ENCODE data around the gene NTNG1. TPM values are rescaled to one million over a fixed set of nuclear protein-coding genes. Genes with fewer than 3 reads are reported as not detected.
A peak's percentile ranks its signal among the peaks of the same experiment; 100 is the strongest.

The NTNG1 gene
- total RNA-seq, 1 donor from 2014 or later = 1.1 TPM

DNA sequence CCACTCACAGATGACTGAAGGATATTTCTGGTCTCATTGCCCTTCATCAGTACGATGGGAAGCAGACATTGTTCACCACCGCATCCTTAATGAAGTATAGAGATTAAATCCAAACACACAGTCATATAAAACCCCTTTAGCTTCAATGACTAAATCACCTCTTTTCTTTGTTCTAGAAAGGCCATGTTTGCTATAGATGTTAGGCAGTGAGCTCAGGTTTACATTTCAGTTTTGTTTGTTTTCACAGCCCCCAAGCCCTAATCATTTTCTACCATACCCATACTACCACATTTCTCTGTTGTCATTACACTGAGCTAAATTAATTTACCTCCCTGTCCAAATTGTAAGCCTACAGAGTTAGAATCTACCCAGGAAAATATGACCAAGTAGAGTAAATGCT is 385.1 kb downstream of the NTNG1 start:
- TF ChIP-seq, protein P1, sequence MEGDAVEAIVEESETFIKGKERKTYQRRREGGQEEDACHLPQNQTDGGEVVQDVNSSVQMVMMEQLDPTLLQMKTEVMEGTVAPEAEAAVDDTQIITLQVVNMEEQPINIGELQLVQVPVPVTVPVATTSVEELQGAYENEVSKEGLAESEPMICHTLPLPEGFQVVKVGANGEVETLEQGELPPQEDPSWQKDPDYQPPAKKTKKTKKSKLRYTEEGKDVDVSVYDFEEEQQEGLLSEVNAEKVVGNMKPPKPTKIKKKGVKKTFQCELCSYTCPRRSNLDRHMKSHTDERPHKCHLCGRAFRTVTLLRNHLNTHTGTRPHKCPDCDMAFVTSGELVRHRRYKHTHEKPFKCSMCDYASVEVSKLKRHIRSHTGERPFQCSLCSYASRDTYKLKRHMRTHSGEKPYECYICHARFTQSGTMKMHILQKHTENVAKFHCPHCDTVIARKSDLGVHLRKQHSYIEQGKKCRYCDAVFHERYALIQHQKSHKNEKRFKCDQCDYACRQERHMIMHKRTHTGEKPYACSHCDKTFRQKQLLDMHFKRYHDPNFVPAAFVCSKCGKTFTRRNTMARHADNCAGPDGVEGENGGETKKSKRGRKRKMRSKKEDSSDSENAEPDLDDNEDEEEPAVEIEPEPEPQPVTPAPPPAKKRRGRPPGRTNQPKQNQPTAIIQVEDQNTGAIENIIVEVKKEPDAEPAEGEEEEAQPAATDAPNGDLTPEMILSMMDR (IDR thresholded peaks at IDR 0.05; ENCODE audit: unreplicated experiment) = no peak
- peaks cover 6% of the 10 kb centered on the region for H3K27me3 Mint-ChIP-seq
- no peaks in the 10 kb centered on the region for H3K9me3 Mint-ChIP-seq (ENCODE audit: low read depth)
- no peak for DNase-seq (ENCODE audit: low spot score, unreplicated experiment)
- peak overlapping the region; percentile 31 for H3K27ac Mint-ChIP-seq
- H3K4me3 Mint-ChIP-seq (ENCODE audit: low read depth) = no peak overlapping the region
- H3K4me1 Mint-ChIP-seq (ENCODE audit: low read depth) = peaks cover 35% of the 10 kb centered on the region
- H3K36me3 Mint-ChIP-seq (ENCODE audit: insufficient read depth) = no peaks in the 10 kb centered on the region

DNA sequence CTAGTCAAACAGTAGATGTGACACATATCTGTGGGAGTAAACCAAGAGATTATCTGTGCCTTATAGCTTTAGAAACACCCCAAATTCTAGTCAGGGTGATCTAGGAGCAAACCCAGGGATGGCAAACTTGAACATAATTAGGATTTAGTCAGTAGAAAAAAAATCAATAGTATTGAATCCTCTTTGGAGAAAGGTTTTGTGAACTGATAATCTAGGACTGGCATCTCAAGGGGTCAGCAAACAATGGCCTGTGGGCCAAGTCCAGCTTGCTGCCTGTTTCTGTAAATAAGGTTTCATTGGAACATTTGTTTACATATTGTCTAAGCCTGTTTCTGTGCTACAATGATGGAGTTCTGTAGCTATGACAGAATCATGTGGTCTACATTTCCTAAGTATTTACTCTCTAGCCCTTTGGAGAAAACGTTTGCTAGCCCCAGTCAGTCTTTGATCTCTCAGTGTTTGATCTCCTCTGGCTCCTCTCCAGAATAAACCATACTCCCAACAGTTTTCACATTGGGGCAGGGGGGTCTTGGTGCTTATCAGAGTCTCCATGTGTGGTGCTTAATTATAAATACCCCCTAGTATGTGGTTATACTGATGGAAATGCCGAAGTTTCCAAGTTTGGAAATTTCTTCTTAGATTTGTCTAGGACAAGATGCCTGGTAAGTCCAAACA is 385.8 kb downstream of the NTNG1 start:
- TF ChIP-seq, protein P1 (IDR thresholded peaks at IDR 0.05; ENCODE audit: unreplicated experiment) = no peak
- no peak for DNase-seq (ENCODE audit: low spot score, unreplicated experiment)
- H3K27ac Mint-ChIP-seq = peak overlapping the region; percentile 31
- H3K27me3 Mint-ChIP-seq = peaks cover 6% of the 10 kb centered on the region
- H3K4me1 Mint-ChIP-seq (ENCODE audit: low read depth) = peaks cover 41% of the 10 kb centered on the region
- no peak overlapping the region for H3K4me3 Mint-ChIP-seq (ENCODE audit: low read depth)
- no peaks in the 10 kb centered on the region for H3K36me3 Mint-ChIP-seq (ENCODE audit: insufficient read depth)
- H3K9me3 Mint-ChIP-seq (ENCODE audit: low read depth) = no peaks in the 10 kb centered on the region

DNA sequence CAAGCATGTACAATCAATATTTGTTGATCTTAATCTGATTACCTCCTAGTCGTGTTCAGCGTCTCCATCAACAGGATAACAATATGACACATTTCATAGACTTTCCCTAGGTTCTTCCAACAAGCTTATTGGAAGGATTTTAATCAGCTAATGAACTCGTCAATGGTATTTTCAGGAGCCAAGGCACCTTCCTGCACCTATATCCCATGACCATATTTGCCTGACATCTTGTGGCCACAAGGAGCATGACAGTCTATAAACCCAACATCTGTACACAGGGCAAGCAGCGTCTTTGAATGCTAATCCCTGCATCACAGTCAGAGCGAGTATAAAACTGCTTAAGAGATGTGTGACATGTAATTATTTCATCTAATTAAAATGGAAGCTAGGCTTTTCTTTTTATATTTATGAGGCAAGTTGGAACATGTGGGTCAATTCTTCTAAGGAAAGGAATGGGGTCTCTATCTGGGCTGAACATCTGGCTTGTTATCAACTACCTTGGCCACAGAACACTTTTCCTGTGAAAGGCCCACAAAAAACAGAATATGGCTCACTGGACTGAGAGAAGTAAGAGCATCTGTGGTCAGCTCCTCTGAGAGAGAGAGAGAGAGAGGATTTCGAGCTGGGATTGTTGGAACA is 388.8 kb downstream of the NTNG1 start:
- no peaks in the 10 kb centered on the region for H3K9me3 Mint-ChIP-seq (ENCODE audit: low read depth)
- peak overlapping the region; percentile 31 for H3K27ac Mint-ChIP-seq
- H3K27me3 Mint-ChIP-seq = no peaks in the 10 kb centered on the region
- TF ChIP-seq, protein P1 (IDR thresholded peaks at IDR 0.05; ENCODE audit: unreplicated experiment) = peak; percentile 77
- H3K36me3 Mint-ChIP-seq (ENCODE audit: insufficient read depth) = no peaks in the 10 kb centered on the region
- no peak overlapping the region for H3K4me3 Mint-ChIP-seq (ENCODE audit: low read depth)
- DNase-seq (ENCODE audit: low spot score, unreplicated experiment) = no peak
- H3K4me1 Mint-ChIP-seq (ENCODE audit: low read depth) = peaks cover 51% of the 10 kb centered on the region

DNA sequence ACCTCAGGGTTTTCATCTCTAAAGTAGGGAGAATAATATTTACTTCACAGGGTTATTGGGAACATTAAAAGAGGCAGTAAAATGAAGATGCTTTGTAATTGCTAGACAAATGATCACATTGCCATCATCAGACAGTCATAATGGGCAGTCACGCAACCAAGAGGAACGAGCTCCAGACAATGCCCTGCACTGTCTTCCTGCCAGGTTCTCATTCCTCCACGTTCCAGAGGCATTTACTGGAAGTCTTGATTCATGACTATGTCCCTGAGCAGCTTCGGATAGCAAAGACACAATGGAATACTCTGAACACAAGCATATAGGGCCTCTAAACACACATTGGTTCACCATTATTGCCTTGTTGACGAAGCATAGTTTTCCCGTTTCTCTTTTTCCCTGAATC is 389.7 kb downstream of the NTNG1 start:
- no peak for DNase-seq (ENCODE audit: low spot score, unreplicated experiment)
- H3K4me1 Mint-ChIP-seq (ENCODE audit: low read depth) = peaks cover 48% of the 10 kb centered on the region
- TF ChIP-seq, protein P1 (IDR thresholded peaks at IDR 0.05; ENCODE audit: unreplicated experiment) = no peak
- H3K36me3 Mint-ChIP-seq (ENCODE audit: insufficient read depth) = no peaks in the 10 kb centered on the region
- no peak overlapping the region for H3K4me3 Mint-ChIP-seq (ENCODE audit: low read depth)
- no peaks in the 10 kb centered on the region for H3K9me3 Mint-ChIP-seq (ENCODE audit: low read depth)
- H3K27ac Mint-ChIP-seq = no peak overlapping the region
- H3K27me3 Mint-ChIP-seq = no peaks in the 10 kb centered on the region

DNA sequence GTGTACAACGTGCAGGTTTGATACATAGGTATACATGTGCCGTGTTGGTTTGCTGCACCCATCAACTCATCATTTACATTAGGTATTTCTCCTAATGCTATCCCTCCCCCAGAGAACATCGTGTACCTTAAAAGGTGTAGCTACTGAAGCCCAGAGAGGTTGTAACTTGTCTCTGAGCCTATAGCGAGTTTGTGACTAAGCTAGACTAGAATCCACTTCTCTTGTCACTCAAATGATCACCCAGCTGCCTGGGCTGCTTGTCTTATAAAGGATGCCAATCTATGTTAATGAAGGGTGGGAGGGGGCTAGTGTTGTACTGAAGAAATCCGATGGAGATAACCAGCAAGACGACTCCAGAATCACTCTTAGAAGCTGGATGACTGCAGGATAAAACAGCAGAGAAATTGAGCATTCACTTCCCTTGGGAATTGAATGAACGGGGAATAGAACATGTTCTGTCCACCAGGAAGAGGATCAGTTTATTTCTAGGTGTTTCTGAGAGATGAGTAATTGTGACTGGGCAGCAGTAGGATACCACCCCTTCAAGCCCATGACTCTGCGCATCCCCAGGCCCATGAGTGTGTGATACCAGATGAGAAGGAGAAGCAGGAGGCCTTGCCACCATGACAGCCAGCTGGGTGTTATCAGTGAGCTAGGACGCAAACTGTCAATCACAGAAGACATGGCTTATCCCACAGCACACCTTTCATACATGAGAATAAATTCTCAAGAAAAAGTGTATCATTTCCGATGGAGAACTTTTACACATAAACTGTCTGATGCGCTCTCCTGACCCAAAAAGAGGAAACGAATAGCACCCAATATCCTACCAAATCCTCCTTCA is 390.4 kb downstream of the NTNG1 start:
- no peak for DNase-seq (ENCODE audit: low spot score, unreplicated experiment)
- H3K36me3 Mint-ChIP-seq (ENCODE audit: insufficient read depth) = no peaks in the 10 kb centered on the region
- no peak overlapping the region for H3K27ac Mint-ChIP-seq
- H3K4me3 Mint-ChIP-seq (ENCODE audit: low read depth) = no peak overlapping the region
- H3K4me1 Mint-ChIP-seq (ENCODE audit: low read depth) = peaks cover 43% of the 10 kb centered on the region
- TF ChIP-seq, protein P1 (IDR thresholded peaks at IDR 0.05; ENCODE audit: unreplicated experiment) = no peak
- H3K27me3 Mint-ChIP-seq = no peaks in the 10 kb centered on the region
- H3K9me3 Mint-ChIP-seq (ENCODE audit: low read depth) = no peaks in the 10 kb centered on the region
